ENCODE measurements around the gene HEXIM1. TPM values are rescaled to one million over a fixed set of nuclear protein-coding genes. Genes with fewer than 3 reads are reported as not detected.

HEXIM1 gene
- total RNA-seq, 4 donors from 2014 or later = 38.0 to 54.9 (median 42.6) TPM

GRCh38 chr17:45110676-45111611 is 37.3 kb upstream of the HEXIM1 start:
- 70 to 85% methylated on average over 7 to 14 of the region's 16 CpGs for WGBS, 2 donors (ENCODE audit: low coverage in 1 of 2)
- no peak for DNase-seq
- H3K4me3 ChIP-seq = no peak overlapping the region
- TF ChIP-seq POLR2A (IDR thresholded peaks at IDR 0.05) (no peak), EP300 (IDR thresholded peaks at IDR 0.05; ENCODE audit: low read depth) (no peak), POLR2AphosphoS5 (IDR thresholded peaks at IDR 0.05) (no peak), CTCF (IDR thresholded peaks at IDR 0.05) (no peak)
- H3K27me3 ChIP-seq = no peaks in the 10 kb centered on the region
- peak overlapping the region; percentile 54 to 79 (median 68) for H3K27ac ChIP-seq
- H3K4me1 ChIP-seq = peaks cover 0 to 18% (median 2%) of the 10 kb centered on the region in 4 donors
- H3K36me3 ChIP-seq = peaks cover 0 to 5% (median 0%) of the 10 kb centered on the region in 4 donors
- in situ Hi-C loops (cut with MboI; ENCODE audit: low pct_ligation_motif_present in 1 of 4, low pct_unique_long_range_greater_than_20kb in 1 of 4, low sequenced_read_pairs in 3 of 4) = no loop called here
- intact Hi-C loops (cut with DNase I; ENCODE audit: low total_unique reads) = no loop called here
- H3K9me3 ChIP-seq = no peaks in the 10 kb centered on the region

GRCh38 chr17:45111850-45112249 is 36.4 kb upstream of the HEXIM1 start:
- H3K36me3 ChIP-seq = no peaks in the 10 kb centered on the region
- intact Hi-C loops (cut with DNase I; ENCODE audit: low total_unique reads) = no loop called here
- no peaks in the 10 kb centered on the region for H3K9me3 ChIP-seq
- no peak overlapping the region for H3K4me3 ChIP-seq
- WGBS, 2 donors (ENCODE audit: low coverage in 1 of 2) = 91% methylated on average over 11 of the region's 11 CpGs; no CpG with 5 or more reads in 1 of the 2 donors
- in situ Hi-C loops (cut with MboI; ENCODE audit: low pct_ligation_motif_present in 1 of 4, low pct_unique_long_range_greater_than_20kb in 1 of 4, low sequenced_read_pairs in 3 of 4) = no loop called here
- no peak for DNase-seq
- H3K27me3 ChIP-seq = no peaks in the 10 kb centered on the region
- H3K27ac ChIP-seq = peak overlapping the region; percentile 32 to 79 (median 68)
- TF ChIP-seq EP300 (IDR thresholded peaks at IDR 0.05; ENCODE audit: low read depth) (no peak), CTCF (IDR thresholded peaks at IDR 0.05) (no peak), POLR2A (IDR thresholded peaks at IDR 0.05) (no peak), POLR2AphosphoS5 (IDR thresholded peaks at IDR 0.05) (no peak)
- H3K4me1 ChIP-seq = peaks cover 0 to 18% (median 2%) of the 10 kb centered on the region in 4 donors

DNA sequence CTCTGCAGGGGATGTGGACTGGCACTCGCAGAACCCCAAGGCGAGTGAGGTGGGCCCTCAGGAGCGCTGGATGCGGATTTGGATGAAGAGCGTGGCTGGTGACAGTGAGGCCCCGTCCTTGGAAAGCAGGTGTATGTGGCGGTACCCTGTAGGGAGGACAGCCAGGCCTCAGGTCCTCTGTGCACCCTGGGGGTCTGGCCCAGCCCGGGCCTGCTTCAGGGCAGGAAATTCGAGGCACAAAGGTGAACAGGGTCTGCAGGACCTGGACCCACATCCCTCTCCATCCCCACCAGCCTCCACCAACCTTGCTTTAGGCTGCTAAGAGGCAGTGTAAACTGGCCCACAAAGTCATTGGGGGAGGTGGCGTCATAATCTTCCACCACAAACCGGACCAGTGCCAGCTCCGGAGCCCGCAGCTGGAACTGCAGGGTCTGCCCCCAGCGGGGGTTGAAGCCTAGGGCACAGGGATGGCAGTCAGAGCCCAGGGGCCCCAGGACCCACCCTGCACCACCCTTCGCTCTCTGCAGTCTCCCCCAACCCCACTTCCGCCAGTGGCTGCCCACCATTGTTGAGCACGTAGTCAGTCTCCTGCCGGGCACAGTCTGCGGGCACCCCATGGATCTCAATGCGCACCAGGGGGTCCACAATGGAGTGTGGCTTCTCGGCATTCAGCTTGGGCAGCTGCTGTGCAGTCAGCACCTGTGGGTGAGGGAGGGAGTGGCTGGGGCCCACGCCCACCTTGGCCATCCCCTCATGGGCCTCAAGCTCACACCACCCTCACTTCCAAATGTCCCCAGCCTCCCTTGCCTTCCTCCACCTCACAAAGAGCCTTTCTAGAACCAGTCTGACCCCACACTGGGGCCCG is 35.5 kb upstream of the HEXIM1 start:
- H3K36me3 ChIP-seq = no peaks in the 10 kb centered on the region
- in situ Hi-C loops (cut with MboI; ENCODE audit: low pct_ligation_motif_present in 1 of 4, low pct_unique_long_range_greater_than_20kb in 1 of 4, low sequenced_read_pairs in 3 of 4) = no loop called here

More for the DNA sequence above, 35.5 kb upstream of the HEXIM1 start:
- TF ChIP-seq POLR2AphosphoS5 (IDR thresholded peaks at IDR 0.05) = no peak
- TF ChIP-seq POLR2A (IDR thresholded peaks at IDR 0.05) = no peak
- TF ChIP-seq CTCF (IDR thresholded peaks at IDR 0.05) = no peak
- TF ChIP-seq EP300 (IDR thresholded peaks at IDR 0.05; ENCODE audit: low read depth) = no peak
- Histone ChIP-seq H3K4me1 (peaks cover 0 to 18% (median 2%) of the 10 kb centered on the region in 4 donors), H3K27ac (peak overlapping the region in 3 of 4 donors; percentile 67 to 79 (median 69)), H3K4me3 (no peak overlapping the region), H3K27me3 (no peaks in the 10 kb centered on the region), H3K9me3 (no peaks in the 10 kb centered on the region)
- intact Hi-C loops (cut with DNase I; ENCODE audit: low total_unique reads) = no loop called here
- DNase-seq = no peak
- 95% methylated on average over 23 of the region's 23 CpGs; no CpG with 5 or more reads in 1 of the 2 donors for WGBS, 2 donors (ENCODE audit: low coverage in 1 of 2)

Measured in transverse colon (tissue), 4 donors.